Medulla oblongata (tissue), 1 donor: ENCODE measurements around the gene PP2D1.
A peak's percentile ranks its signal among the peaks of the same experiment; 100 is the strongest.
"Not testable (repeated sequence)": the region's sequence is repeated elsewhere in the genome, so short reads cannot be mapped to it uniquely, and the experiment has no call there.

Experiments used
- DNase-seq: peaks from one replicate; pipeline ENCODE4 v3.0.0-alpha.2; 2015; ENCODE audit errors: extremely low spot score

Gene PP2D1

DNA sequence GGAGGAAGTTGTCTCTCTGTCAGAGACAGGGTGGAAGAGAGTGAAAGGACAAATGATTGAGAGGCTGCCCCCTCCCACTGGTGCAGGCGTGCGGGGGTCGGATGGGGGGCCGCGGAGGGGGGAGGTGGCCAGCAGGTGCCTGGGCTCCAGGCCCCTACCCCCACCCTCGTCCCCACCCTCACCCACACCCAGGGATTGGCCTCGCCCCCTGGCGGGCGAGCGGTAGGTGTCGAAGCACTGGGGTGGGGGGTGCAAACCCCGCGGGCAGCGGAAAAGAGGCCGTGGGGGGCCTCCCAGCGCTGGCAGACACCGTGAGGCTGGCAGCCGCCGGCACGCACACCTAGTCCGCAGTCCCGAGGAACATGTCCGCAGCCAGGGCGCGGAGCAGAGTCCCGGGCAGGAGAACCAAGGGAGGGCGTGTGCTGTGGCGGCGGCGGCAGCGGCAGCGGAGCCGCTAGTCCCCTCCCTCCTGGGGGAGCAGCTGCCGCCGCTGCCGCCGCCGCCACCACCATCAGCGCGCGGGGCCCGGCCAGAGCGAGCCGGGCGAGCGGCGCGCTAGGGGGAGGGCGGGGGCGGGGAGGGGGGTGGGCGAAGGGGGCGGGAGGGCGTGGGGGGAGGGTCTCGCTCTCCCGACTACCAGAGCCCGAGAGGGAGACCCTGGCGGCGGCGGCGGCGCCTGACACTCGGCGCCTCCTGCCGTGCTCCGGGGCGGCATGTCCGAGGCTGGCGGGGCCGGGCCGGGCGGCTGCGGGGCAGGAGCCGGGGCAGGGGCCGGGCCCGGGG is 27.9 kb upstream of the PP2D1 start, which contains the start of gene KAT2B:
Gene KAT2B (plus strand): TSS at position 682 of the 783 bp plus-strand sequence. CDS start 32 bp downstream, at position 714.
- DNase-seq: peak; percentile 93

DNA sequence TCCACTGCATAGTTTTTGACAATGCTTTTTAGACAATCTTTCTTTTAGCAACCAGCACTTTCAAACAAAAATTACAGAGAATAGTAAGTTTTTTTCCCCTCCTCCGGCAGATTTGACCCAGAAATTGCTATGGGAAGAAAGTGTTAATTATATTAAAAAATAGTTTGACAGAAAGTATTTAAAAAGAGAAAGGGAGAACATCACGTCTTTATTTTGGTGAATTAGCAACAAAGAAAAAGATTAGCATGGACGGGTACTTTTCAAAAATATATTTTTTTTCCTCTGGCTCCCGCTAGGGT is 27.4 kb upstream of the PP2D1 start:
- no peak for DNase-seq

GRCh38 chr3:20038699-20039465 is 26.8 kb upstream of the PP2D1 start:
- DNase-seq: peak; percentile 58

- no peak for DNase-seq
These were observed 25.4 kb upstream of the PP2D1 start for GRCh38 chr3:20037255-20037996.

- no peak for DNase-seq
These were observed 23.0 kb upstream of the PP2D1 start for GRCh38 chr3:20035019-20035418.

DNA sequence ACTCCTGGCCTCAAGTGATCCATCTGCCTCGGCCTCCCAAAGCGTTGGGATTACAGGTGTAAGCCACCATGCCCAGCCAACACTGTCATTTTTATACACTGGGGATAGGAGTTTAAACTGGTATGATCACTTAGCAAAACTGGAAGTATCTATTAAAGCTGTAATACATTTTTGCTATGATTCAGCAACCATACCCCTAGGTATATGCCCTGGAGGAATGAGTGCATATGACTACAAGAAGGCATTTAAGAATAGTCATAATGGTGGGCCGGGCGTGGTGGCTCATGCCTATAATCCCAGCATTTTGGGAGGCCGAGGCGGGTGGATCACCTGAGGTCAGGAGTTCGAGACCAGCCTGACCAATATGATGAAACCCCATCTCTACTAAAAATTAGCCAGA is 19.9 kb upstream of the PP2D1 start:
- DNase-seq: not testable (repeated sequence)

GRCh38 chr3:20028905-20029331 is 16.9 kb upstream of the PP2D1 start:
- DNase-seq: no peak

GRCh38 chr3:20027136-20027535 is 15.1 kb upstream of the PP2D1 start:
- DNase-seq: no peak

- peak; percentile 77 for DNase-seq
These were observed 11.8 kb upstream of the PP2D1 start for GRCh38 chr3:20023623-20024405.

GRCh38 chr3:20022954-20023622 is 11.0 kb upstream of the PP2D1 start:
- no peak for DNase-seq

- not testable (repeated sequence) for DNase-seq
These were observed 4.0 kb upstream of the PP2D1 start for GRCh38 chr3:20016076-20016475.

GRCh38 chr3:20015525-20015924 is 3.5 kb upstream of the PP2D1 start:
- no peak for DNase-seq

DNA sequence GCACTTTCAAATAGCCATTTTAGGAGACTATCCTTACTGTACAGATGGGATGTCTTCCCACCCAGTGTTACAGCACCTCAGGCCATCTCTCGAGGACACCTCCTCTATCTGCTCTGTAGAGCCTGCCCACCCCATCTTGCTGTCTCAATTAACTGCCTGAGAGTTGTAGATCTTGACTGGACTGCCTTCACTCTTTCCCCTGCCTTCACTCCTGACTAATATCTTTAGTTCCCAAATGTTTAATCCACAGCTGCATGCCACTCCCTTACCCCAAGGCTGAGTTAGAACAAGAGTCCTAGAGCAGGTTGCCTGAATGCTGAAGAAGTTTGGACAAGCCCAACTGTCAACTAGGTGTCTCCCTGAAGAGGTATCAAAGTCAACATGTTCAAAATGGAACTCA is 1.3 kb upstream of the PP2D1 start:
- DNase-seq: no peak

GRCh38 chr3:20008646-20009045 is 3.4 kb downstream of the PP2D1 start:
- no peak for DNase-seq

DNA sequence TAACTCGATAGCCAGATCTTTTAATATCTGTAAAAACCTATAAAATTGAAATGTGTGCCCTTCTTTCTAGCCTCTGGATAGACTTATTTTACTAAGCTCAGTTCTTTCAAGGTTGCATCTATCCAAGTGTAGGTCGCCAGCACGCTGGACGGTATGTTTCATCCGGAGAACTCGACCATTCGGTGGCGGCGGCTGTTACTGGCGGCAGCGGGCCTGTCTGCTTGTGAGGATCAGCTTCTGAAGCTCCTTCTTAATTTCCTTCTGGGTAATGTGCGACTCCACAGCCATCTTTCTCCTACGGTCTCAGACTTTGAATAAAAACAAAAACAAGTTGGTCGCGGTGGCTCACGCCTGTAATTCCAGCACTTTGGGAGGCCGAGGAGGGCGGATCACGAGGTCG is 4.1 kb downstream of the PP2D1 start:
- DNase-seq: no peak

DNA sequence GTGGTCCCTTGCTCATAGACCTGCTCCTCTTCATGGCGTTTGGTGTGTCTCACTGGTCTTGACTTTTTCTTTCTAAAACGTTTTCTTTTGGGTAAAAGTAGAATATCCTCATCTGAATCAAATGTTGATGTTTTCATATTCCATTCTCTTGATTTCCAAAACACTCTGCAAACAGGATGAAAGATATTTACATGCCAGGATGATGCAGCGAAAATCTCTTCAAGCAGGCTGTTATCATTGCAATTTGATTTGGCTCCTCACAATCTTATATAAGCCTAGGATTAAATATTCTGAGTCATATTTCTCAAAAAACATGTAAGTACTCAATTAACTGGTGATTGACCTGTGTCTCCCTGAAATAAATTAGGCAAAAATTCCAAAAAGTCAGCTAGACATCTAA is 10.1 kb downstream of the PP2D1 start:
- no peak for DNase-seq

GRCh38 chr3:19997502-19997901 is 14.6 kb downstream of the PP2D1 start:
- no peak for DNase-seq

DNA sequence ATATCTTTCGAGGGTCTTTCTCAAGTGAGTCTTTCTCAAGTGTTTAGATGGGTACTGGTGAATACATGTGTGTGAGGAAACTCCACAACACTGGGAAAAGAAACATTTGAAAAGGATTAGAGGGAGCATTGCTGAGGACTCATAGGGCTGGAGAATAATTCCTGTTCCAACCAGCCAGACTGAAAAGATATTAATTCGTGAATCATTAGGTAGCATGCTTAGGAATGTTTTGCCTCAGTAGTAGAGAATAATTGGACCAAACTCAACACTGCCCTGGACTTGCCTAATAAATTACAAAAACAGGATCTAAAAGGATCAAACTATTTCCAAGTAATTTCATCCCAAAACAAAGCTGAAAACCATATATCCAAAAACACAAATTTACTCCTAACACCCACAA is 17.3 kb downstream of the PP2D1 start:
- DNase-seq: no peak

GRCh38 chr3:19988904-19989303 is 23.2 kb downstream of the PP2D1 start:
- not testable (repeated sequence) for DNase-seq

DNA sequence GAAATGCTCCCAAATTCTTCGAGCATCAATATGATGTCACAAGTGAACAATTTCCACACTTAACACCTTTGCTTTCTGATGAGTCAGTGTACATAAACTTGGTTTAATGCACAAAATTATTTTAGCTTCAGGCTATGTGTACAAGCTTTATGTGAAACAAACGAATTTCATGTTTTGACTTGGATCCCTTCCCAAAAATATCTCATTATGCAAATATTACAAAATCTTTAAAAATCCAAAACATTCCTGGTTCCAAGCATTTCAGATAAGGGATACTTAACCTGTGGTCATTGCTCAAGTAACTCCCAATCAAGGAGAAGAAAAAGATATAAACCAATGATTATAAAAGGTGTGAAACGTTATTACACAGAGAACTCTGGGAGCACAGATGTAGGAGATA is 40.0 kb downstream of the PP2D1 start:
- DNase-seq: no peak

GRCh38 chr3:19970327-19970726 is 41.7 kb downstream of the PP2D1 start:
- no peak for DNase-seq
